Urinary bladder (tissue), 4 donors: ENCODE data around the gene CAMK2B. TPM values are rescaled to one million over a fixed set of nuclear protein-coding genes. Genes with fewer than 3 reads are reported as not detected.

Experiments
- DNase-seq: peaks from one replicate; pipeline ENCODE4 v3.0.0-alpha.2; 2015; ENCODE audit errors: extremely low spot score
- H3K27ac ChIP-seq: one replicate; pipeline ENCODE4 v1.5.1; 2013; ENCODE audit warnings: low read depth, mild to moderate bottlenecking, moderate library complexity
- H3K36me3 ChIP-seq: one replicate; pipeline ENCODE4 v1.6.1; 2013; ENCODE audit warnings: mild to moderate bottlenecking, moderate library complexity; ENCODE audit not compliant: insufficient read depth
- H3K4me1 ChIP-seq: one replicate; pipeline ENCODE4 v1.6.1; 2013; ENCODE audit warnings: mild to moderate bottlenecking, moderate library complexity; ENCODE audit not compliant: insufficient read depth
- H3K4me3 ChIP-seq: one replicate; pipeline ENCODE4 v1.5.1; 2013; ENCODE audit warnings: low read depth, low read length
- WGBS: extraction: QIAGEN DNeasy Blood & Tissue Kit; methylation state at CpG from one replicate; pipeline ENCODE4 v1.1.7; 2013; 5-methylcytosine and 5-hydroxymethylcytosine counted together
- polyA plus RNA-seq: library from polyadenylated mRNA; stranded (reverse); fragments of 200-250 nt; gene quantifications from one replicate; pipeline ENCODE4 v1.2.3, GENCODE V29; 2013
- total RNA-seq: library from RNA; depleted of rRNA; stranded (reverse); fragments of >200 nt; gene quantifications from one replicate; pipeline ENCODE4 v1.2.3, GENCODE V29; 2014
- donor health status: healthy with polysubstance abuse.
- donor health status: healthy.

Gene CAMK2B
- 1.5 TPM for total RNA-seq
- polyA plus RNA-seq = 0.32 TPM

- Histone ChIP-seq H3K4me1 (no peaks in the 10 kb centered on the region), H3K27ac (no peak within 1 kb of the TSS), H3K4me3 (peak within 1 kb of the TSS; percentile 45), H3K36me3 (no peaks in the 10 kb centered on the region)
- WGBS = under 1% methylated on average over 85 of the region's 85 CpGs
- no peak for DNase-seq
Measured at GRCh38 chr7:44325201-44325671, at the start of gene CAMK2B. Gene CAMK2B, minus strand, starts transcription at chr7:44325594. Its CDS starts 173 bp downstream, at chr7:44325421.

GRCh38 chr7:44374007-44374763 is 48.8 kb upstream of the CAMK2B start:
- WGBS = 76% methylated on average over 12 of the region's 12 CpGs
- Histone ChIP-seq H3K27ac (no peak overlapping the region), H3K4me1 (no peaks in the 10 kb centered on the region), H3K4me3 (no peak overlapping the region), H3K36me3 (no peaks in the 10 kb centered on the region)
- DNase-seq = no peak

- 84% methylated on average over 2 of the region's 2 CpGs for WGBS
- Histone ChIP-seq H3K4me3 (no peak overlapping the region), H3K4me1 (no peaks in the 10 kb centered on the region), H3K36me3 (no peaks in the 10 kb centered on the region), H3K27ac (no peak overlapping the region)
- no peak for DNase-seq
Measured at GRCh38 chr7:44373418-44373740, 48.0 kb upstream of the CAMK2B start.

- WGBS = 66% methylated on average over 5 of the region's 5 CpGs
- no peaks in the 10 kb centered on the region for H3K36me3 ChIP-seq
- DNase-seq = no peak
- no peaks in the 10 kb centered on the region for H3K4me1 ChIP-seq
- H3K4me3 ChIP-seq = no peak overlapping the region
- no peak overlapping the region for H3K27ac ChIP-seq
Measured at GRCh38 chr7:44372560-44373417, 47.4 kb upstream of the CAMK2B start.

- Histone ChIP-seq H3K4me1 (no peaks in the 10 kb centered on the region), H3K27ac (no peak overlapping the region), H3K36me3 (no peaks in the 10 kb centered on the region), H3K4me3 (no peak overlapping the region)
- 97% methylated on average over 1 of the region's 1 CpG for WGBS
- no peak for DNase-seq
Measured at GRCh38 chr7:44368885-44369284, 43.5 kb upstream of the CAMK2B start.

- Histone ChIP-seq H3K4me1 (no peaks in the 10 kb centered on the region), H3K36me3 (no peaks in the 10 kb centered on the region), H3K27ac (no peak overlapping the region), H3K4me3 (no peak overlapping the region)
- no peak for DNase-seq
Measured at GRCh38 chr7:44368455-44368854, 43.1 kb upstream of the CAMK2B start.

GRCh38 chr7:44367475-44368043 is 42.2 kb upstream of the CAMK2B start:
- H3K36me3 ChIP-seq = no peaks in the 10 kb centered on the region
- H3K4me3 ChIP-seq = no peak overlapping the region
- WGBS = 79% methylated on average over 5 of the region's 5 CpGs
- no peak overlapping the region for H3K27ac ChIP-seq
- no peaks in the 10 kb centered on the region for H3K4me1 ChIP-seq
- no peak for DNase-seq

- Histone ChIP-seq H3K36me3 (no peaks in the 10 kb centered on the region), H3K4me3 (no peak overlapping the region), H3K27ac (no peak overlapping the region), H3K4me1 (no peaks in the 10 kb centered on the region)
- DNase-seq = no peak
- 93% methylated on average over 4 of the region's 4 CpGs for WGBS
Measured at GRCh38 chr7:44366986-44367385, 41.6 kb upstream of the CAMK2B start.

- H3K27ac ChIP-seq = no peak overlapping the region
- no peaks in the 10 kb centered on the region for H3K4me1 ChIP-seq
- 51% methylated on average over 2 of the region's 2 CpGs for WGBS
- no peak overlapping the region for H3K4me3 ChIP-seq
- DNase-seq = no peak
- H3K36me3 ChIP-seq = no peaks in the 10 kb centered on the region
Measured at GRCh38 chr7:44353668-44354067, 28.3 kb upstream of the CAMK2B start.

GRCh38 chr7:44348851-44349781 is 23.7 kb upstream of the CAMK2B start:
- no peak overlapping the region for H3K27ac ChIP-seq
- WGBS = 78% methylated on average over 9 of the region's 9 CpGs
- no peaks in the 10 kb centered on the region for H3K4me1 ChIP-seq
- no peak for DNase-seq
- H3K4me3 ChIP-seq = no peak overlapping the region
- no peaks in the 10 kb centered on the region for H3K36me3 ChIP-seq

- 89% methylated on average over 2 of the region's 2 CpGs for WGBS
- DNase-seq = no peak
- no peaks in the 10 kb centered on the region for H3K4me1 ChIP-seq
Measured at GRCh38 chr7:44348300-44348699, 22.9 kb upstream of the CAMK2B start.

GRCh38 chr7:44347546-44348114 is 22.2 kb upstream of the CAMK2B start:
- no peak overlapping the region for H3K4me3 ChIP-seq
- H3K27ac ChIP-seq = no peak overlapping the region
- H3K36me3 ChIP-seq = no peaks in the 10 kb centered on the region
- no peaks in the 10 kb centered on the region for H3K4me1 ChIP-seq
- DNase-seq = no peak

More at GRCh38 chr7:44348300-44348699, 22.9 kb upstream of the CAMK2B start:
- Histone ChIP-seq H3K4me3 (no peak overlapping the region), H3K27ac (no peak overlapping the region), H3K36me3 (no peaks in the 10 kb centered on the region)

- no peaks in the 10 kb centered on the region for H3K4me1 ChIP-seq
- 86% methylated on average over 2 of the region's 2 CpGs for WGBS
- no peak overlapping the region for H3K4me3 ChIP-seq
- H3K36me3 ChIP-seq = no peaks in the 10 kb centered on the region
- no peak for DNase-seq
- H3K27ac ChIP-seq = no peak overlapping the region
Measured at GRCh38 chr7:44346063-44346462, 20.7 kb upstream of the CAMK2B start.
